ENCODE data around the gene SLC6A9. TPM values are rescaled to one million over a fixed set of nuclear protein-coding genes. Genes with fewer than 3 reads are reported as not detected.
A peak's percentile ranks its signal among the peaks of the same experiment; 100 is the strongest.

SLC6A9 gene
- polyA plus RNA-seq, 3 donors = not detected

- no peaks in the 10 kb centered on the region for H3K9me3 ChIP-seq (replicated peaks in 1 of 2; ENCODE audit: control insufficient read depth in 1 of 2, insufficient read depth in 1 of 2, low read length in 2 of 2)
- Mint-ChIP-seq H3K9me3 (peaks cover 0 to 1% (median 0%) of the 10 kb centered on the region in 7 donors), H3K4me1 (peaks cover 18% of the 10 kb centered on the region), H3K4me3 (peak within 1 kb of the TSS; percentile 96), H3K27ac (peak within 1 kb of the TSS; percentile 81 to 96 (median 92)), H3K36me3 (no peaks in the 10 kb centered on the region), H3K27me3 (ENCODE audit: low read depth in 3 of 3) (peaks cover 2 to 10% (median 7%) of the 10 kb centered on the region in 3 donors)
- H3K9ac ChIP-seq (ENCODE audit: insufficient read depth, low read length, poor library complexity, severe bottlenecking) = peak within 1 kb of the TSS; percentile 64
- H2AFZ ChIP-seq (ENCODE audit: insufficient read depth, low read depth, low read length, poor library complexity, severe bottlenecking) = peak within 1 kb of the TSS; percentile 90
- H3K27ac ChIP-seq (ENCODE audit: low read depth in 1 of 2, low read length in 2 of 2) = peak within 1 kb of the TSS; percentile 56 to 82
- no peak for TF ChIP-seq CTCF (IDR thresholded peaks at IDR 0.05)
- H3K4me2 ChIP-seq (replicated peaks; ENCODE audit: extremely low read depth, low read length, poor library complexity, severe bottlenecking) = peak within 1 kb of the TSS; percentile 93
- H3K27me3 ChIP-seq (ENCODE audit: control insufficient read depth in 2 of 2, insufficient read depth in 2 of 2, low read length in 2 of 2) = no peaks in the 10 kb centered on the region
- H3K4me1 ChIP-seq (ENCODE audit: control insufficient read depth in 1 of 2, insufficient read depth in 2 of 2, low read length in 2 of 2) = peaks cover 13 to 19% of the 10 kb centered on the region in 2 donors
- peak; percentile 67 to 77 (median 71) for DNase-seq
- H4K20me1 ChIP-seq (ENCODE audit: insufficient read depth, low read length) = no peaks in the 10 kb centered on the region
- intact Hi-C loops (cut with micrococcal nuclease) = no loop called here
- H3K36me3 ChIP-seq (replicated peaks in 1 of 2; ENCODE audit: control insufficient read depth in 1 of 2, insufficient read depth in 2 of 2, low read length in 2 of 2) = no peaks in the 10 kb centered on the region
- no peaks in the 10 kb centered on the region for H3K79me2 ChIP-seq (ENCODE audit: insufficient read depth, low read length)
- under 1% methylated on average over 53 of the region's 66 CpGs for WGBS (ENCODE audit: insufficient coverage)
- H3K4me3 ChIP-seq (replicated peaks in 1 of 3; ENCODE audit: low read depth in 2 of 3, low read length in 3 of 3) = peak within 1 kb of the TSS; percentile 49 to 92 (median 67)
These were observed 39.6 kb downstream of the SLC6A9 start, which contains the start of gene CCDC24 for GRCh38 chr1:43991476-43992231. TSS of gene CCDC24 (plus strand) at chr1:43991599. CDS start at chr1:43991879, 280 bp downstream.

GRCh38 chr1:43991200-43991475 is 40.1 kb downstream of the SLC6A9 start:
- Histone ChIP-seq H3K9me3 (replicated peaks in 1 of 2; ENCODE audit: control insufficient read depth in 1 of 2, insufficient read depth in 1 of 2, low read length in 2 of 2) (no peaks in the 10 kb centered on the region), H3K4me1 (ENCODE audit: control insufficient read depth in 1 of 2, insufficient read depth in 2 of 2, low read length in 2 of 2) (peaks cover 13 to 19% of the 10 kb centered on the region in 2 donors), H3K27ac (ENCODE audit: low read depth in 1 of 2, low read length in 2 of 2) (peak overlapping the region; percentile 56 to 82), H3K27me3 (ENCODE audit: control insufficient read depth in 2 of 2, insufficient read depth in 2 of 2, low read length in 2 of 2) (no peaks in the 10 kb centered on the region), H4K20me1 (ENCODE audit: insufficient read depth, low read length) (no peaks in the 10 kb centered on the region), H3K4me3 (replicated peaks in 1 of 3; ENCODE audit: low read depth in 2 of 3, low read length in 3 of 3) (peak overlapping the region; percentile 49 to 92 (median 67)), H3K9ac (ENCODE audit: insufficient read depth, low read length, poor library complexity, severe bottlenecking) (peak overlapping the region; percentile 64), H2AFZ (ENCODE audit: insufficient read depth, low read depth, low read length, poor library complexity, severe bottlenecking) (peak overlapping the region; percentile 90), H3K4me2 (replicated peaks; ENCODE audit: extremely low read depth, low read length, poor library complexity, severe bottlenecking) (peak overlapping the region; percentile 93), H3K36me3 (replicated peaks in 1 of 2; ENCODE audit: control insufficient read depth in 1 of 2, insufficient read depth in 2 of 2, low read length in 2 of 2) (no peaks in the 10 kb centered on the region), H3K79me2 (ENCODE audit: insufficient read depth, low read length) (no peaks in the 10 kb centered on the region)
- Mint-ChIP-seq H3K9me3 (peaks cover 0 to 2% (median 0%) of the 10 kb centered on the region in 7 donors), H3K27me3 (ENCODE audit: low read depth in 3 of 3) (peaks cover 2 to 10% (median 8%) of the 10 kb centered on the region in 3 donors), H3K4me1 (peaks cover 18% of the 10 kb centered on the region), H3K27ac (peak overlapping the region; percentile 81 to 96 (median 92)), H3K36me3 (no peaks in the 10 kb centered on the region), H3K4me3 (peak overlapping the region; percentile 96)
- DNase-seq = no peak
- WGBS (ENCODE audit: insufficient coverage) = 0% methylated on average over 10 of the region's 10 CpGs
- intact Hi-C loops (cut with micrococcal nuclease) = no loop called here
- no peak for TF ChIP-seq CTCF (IDR thresholded peaks at IDR 0.05)

All from CD14-positive monocyte (primary cell).